Peyer's patch (tissue), 4 donors: ENCODE measurements around the gene PNMA8B.
A peak's percentile ranks its signal among the peaks of the same experiment; 100 is the strongest.

Experiments
- CTCF ChIP-seq, 6 experiments: fragments of 450-650 bp in 4 of 6; fragments of 200-600 bp in 2 of 6; sonication (generic) in 1 of 6; IDR thresholded peaks; one replicate each; pipeline ENCODE4 v1.5.1; 2017 to 2019; ENCODE audit warnings: antibody characterized with exemption in 6 of 6, mild to moderate bottlenecking in 3 of 6, moderate library complexity in 1 of 6
- POLR2A ChIP-seq, 2 donors: fragments of 450-650 bp; IDR thresholded peaks; one replicate each; pipeline ENCODE4 v1.5.1; 2017; ENCODE audit warnings: antibody characterized with exemption in 2 of 2, mild to moderate bottlenecking in 2 of 2, moderate library complexity in 2 of 2

- TF ChIP-seq CTCF (IDR thresholded peaks at IDR 0.05) (peak; percentile 72 to 96 (median 86)), POLR2A (IDR thresholded peaks at IDR 0.05) (no peak)
Observed at GRCh38 chr19:46487802-46488445, 7.7 kb downstream of the PNMA8B start.
